NCI-H446 treated with DMSO at 0.1 percent for 48 hours (cell line): ENCODE measurements around the gene COL5A1.

Experiments
- DNase-seq: peaks from one replicate; lab custom pipeline; 2025; lab: John Stamatoyannopoulos, UW

The COL5A1 gene

GRCh38 chr9:134892221-134892620 lies 250.6 kb downstream of the COL5A1 start:
- DNase-seq, result no peak

- DNase-seq, result no peak
Observed at GRCh38 chr9:134892820-134893420, 251.3 kb downstream of the COL5A1 start.
